ENCODE results near the gene C2orf92. TPM values are rescaled to one million over a fixed set of nuclear protein-coding genes. Genes with fewer than 3 reads are reported as not detected.

The C2orf92 gene
- total and polyA plus RNA-seq, 7 donors: 2.9 to 22.7 (median 6.0) TPM; not detected in 2

DNA sequence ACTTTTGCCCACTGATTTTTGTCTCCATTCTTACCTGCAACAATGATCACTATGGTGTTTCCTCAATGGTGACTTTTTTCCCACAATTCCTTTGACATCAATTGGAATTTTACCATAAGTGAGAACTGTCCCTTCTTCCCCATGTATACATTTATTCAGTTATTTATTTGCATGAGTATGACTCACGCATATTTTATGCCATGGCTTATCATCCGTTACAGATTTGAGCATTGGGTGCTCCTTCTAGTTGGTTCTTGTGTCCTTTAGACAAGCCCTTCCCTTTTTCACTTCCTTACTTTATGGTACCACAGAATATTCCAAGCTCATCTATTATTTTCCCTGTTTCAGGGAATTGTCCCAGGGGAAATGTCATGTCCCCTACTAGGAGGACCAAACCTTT is 16.0 kb upstream of the C2orf92 start:
- TF ChIP-seq EP300 (IDR thresholded peaks at IDR 0.05) (no peak), POLR2A (IDR thresholded peaks at IDR 0.05) (no peak), POLR2AphosphoS5 (IDR thresholded peaks at IDR 0.05) (no peak)
- TF ChIP-seq, protein P1, sequence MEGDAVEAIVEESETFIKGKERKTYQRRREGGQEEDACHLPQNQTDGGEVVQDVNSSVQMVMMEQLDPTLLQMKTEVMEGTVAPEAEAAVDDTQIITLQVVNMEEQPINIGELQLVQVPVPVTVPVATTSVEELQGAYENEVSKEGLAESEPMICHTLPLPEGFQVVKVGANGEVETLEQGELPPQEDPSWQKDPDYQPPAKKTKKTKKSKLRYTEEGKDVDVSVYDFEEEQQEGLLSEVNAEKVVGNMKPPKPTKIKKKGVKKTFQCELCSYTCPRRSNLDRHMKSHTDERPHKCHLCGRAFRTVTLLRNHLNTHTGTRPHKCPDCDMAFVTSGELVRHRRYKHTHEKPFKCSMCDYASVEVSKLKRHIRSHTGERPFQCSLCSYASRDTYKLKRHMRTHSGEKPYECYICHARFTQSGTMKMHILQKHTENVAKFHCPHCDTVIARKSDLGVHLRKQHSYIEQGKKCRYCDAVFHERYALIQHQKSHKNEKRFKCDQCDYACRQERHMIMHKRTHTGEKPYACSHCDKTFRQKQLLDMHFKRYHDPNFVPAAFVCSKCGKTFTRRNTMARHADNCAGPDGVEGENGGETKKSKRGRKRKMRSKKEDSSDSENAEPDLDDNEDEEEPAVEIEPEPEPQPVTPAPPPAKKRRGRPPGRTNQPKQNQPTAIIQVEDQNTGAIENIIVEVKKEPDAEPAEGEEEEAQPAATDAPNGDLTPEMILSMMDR (IDR thresholded peaks at IDR 0.05): no peak
- intact Hi-C loops (cut with DNase I): no loop called here
- no peak for DNase-seq
- Histone ChIP-seq H3K9me3 (no peaks in the 10 kb centered on the region), H3K27me3 (no peaks in the 10 kb centered on the region), H3K27ac (no peak overlapping the region), H3K4me3 (no peak overlapping the region), H3K36me3 (peaks cover 9 to 65% (median 26%) of the 10 kb centered on the region in 4 donors), H3K4me1 (no peaks in the 10 kb centered on the region)
- WGBS, 2 donors: 88 to 92% methylated on average over 2 of the region's 2 CpGs

DNA sequence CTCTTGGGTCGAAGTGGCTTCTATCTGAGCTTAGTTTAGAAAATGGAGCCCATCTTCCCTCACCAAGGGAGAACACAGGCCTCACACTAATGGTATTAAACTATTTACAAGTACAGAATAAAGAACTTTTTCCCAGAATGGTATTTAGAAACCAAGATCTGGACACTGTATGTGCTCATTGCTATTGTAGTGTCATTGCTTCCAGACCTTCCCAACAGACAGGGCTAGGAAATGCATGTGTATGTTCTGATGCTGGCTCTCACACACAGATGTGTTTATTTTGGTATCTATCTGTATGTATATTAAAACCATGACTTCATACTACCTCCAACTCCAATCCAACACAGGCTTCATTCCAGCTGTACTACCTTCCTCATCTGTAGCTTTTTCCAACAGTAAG is 15.6 kb upstream of the C2orf92 start:
- no peaks in the 10 kb centered on the region for H3K9me3 ChIP-seq
- 97 to 98% methylated on average over 1 of the region's 1 CpG for WGBS, 2 donors

DNA sequence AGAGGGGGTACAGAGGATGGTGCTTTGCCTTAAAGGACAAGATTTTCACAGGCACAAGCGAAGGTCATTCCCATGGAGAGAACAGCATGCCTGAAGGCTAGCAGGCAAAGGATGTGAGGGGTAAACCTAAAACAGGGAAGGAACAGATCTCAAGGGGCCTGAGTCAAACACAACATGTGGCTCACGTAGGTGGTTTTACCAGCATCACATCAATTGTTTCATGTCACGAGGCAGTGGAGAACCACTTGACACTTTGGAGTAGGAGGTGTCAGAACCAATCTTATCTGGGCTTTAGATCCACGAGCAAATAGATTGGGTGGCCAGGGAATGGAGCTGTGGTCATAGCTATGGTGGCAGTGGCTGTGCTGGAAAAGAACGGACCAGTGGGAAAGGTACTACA is 15.2 kb upstream of the C2orf92 start:
- Histone ChIP-seq H3K27ac (no peak overlapping the region), H3K27me3 (no peaks in the 10 kb centered on the region), H3K4me1 (no peaks in the 10 kb centered on the region), H3K36me3 (peaks cover 6 to 65% (median 27%) of the 10 kb centered on the region in 4 donors), H3K9me3 (no peaks in the 10 kb centered on the region), H3K4me3 (no peak overlapping the region)
- 92 to 94% methylated on average over 5 of the region's 5 CpGs for WGBS, 2 donors
- DNase-seq: no peak
- TF ChIP-seq POLR2AphosphoS5 (IDR thresholded peaks at IDR 0.05) (no peak), EP300 (IDR thresholded peaks at IDR 0.05) (no peak), POLR2A (IDR thresholded peaks at IDR 0.05) (no peak)
- TF ChIP-seq, protein P1 (IDR thresholded peaks at IDR 0.05): no peak
- intact Hi-C loops (cut with DNase I): no loop called here

More for the DNA sequence above, 15.6 kb upstream of the C2orf92 start:
- no peaks in the 10 kb centered on the region for H3K4me1 ChIP-seq
- no peak for DNase-seq
- intact Hi-C loops (cut with DNase I): no loop called here
- H3K36me3 ChIP-seq: peaks cover 9 to 65% (median 28%) of the 10 kb centered on the region in 4 donors
- no peaks in the 10 kb centered on the region for H3K27me3 ChIP-seq
- H3K27ac ChIP-seq: no peak overlapping the region
- no peak overlapping the region for H3K4me3 ChIP-seq
- TF ChIP-seq, protein P1 (IDR thresholded peaks at IDR 0.05): no peak

DNA sequence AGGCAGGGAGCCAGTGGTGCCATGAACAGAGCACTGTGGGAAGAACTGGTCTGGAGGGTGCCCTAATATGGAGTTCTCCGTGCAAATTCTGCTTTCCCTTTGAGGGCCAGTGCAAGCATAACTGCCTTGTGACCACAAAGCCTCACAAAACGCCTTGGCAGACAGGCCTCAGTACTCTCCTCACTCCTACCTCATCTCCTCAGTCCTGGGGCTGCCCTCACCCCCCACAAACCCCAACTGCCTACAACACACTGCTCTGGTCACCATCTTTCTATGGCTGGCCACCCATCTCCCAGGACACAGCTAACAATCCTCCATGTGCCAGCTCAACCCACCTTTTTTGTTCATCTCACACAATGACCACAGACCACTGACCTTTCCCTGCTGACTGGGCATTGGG is 14.7 kb upstream of the C2orf92 start:
- H3K4me1 ChIP-seq: no peaks in the 10 kb centered on the region
- H3K9me3 ChIP-seq: no peaks in the 10 kb centered on the region
- no peak overlapping the region for H3K4me3 ChIP-seq
- no peaks in the 10 kb centered on the region for H3K27me3 ChIP-seq
- no peak for DNase-seq
- WGBS, 2 donors: 87 to 97% methylated on average over 2 of the region's 2 CpGs
- H3K27ac ChIP-seq: no peak overlapping the region
- TF ChIP-seq POLR2AphosphoS5 (IDR thresholded peaks at IDR 0.05) (no peak), EP300 (IDR thresholded peaks at IDR 0.05) (no peak), POLR2A (IDR thresholded peaks at IDR 0.05) (no peak)
- TF ChIP-seq, protein P1 (IDR thresholded peaks at IDR 0.05): no peak
- H3K36me3 ChIP-seq: peaks cover 6 to 63% (median 25%) of the 10 kb centered on the region in 4 donors
- intact Hi-C loops (cut with DNase I): no loop called here

DNA sequence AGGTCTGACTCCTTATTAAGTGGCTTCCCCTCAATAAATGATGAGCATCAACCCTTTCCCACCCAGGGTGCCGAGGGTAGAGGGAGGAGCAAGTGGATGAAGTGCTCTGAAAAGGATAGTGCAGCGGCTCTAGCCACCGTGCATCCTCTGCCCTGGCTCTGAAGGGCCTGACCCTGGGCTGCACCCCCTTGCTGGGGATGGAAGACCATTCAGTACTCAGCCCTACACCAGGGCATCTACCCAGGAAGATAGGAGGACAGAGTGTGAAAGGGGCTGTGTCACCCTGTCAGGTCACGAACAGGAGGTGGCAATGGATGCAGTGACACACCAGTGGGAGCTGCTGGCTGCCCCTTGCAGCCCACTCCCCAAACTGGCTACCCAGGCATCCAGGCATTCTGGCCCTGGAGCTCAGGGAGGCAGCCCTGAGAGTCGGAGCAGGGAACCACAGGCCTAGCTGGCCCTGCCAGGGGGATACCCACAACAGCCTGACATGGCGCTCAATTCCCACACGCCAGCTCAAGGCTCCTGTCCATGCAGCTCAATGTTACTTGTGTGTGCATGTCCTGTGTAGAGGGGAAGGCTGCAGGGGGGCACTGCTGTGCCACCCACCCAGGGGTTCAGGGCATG is 13.3 kb upstream of the C2orf92 start:
- TF ChIP-seq, protein P1 (IDR thresholded peaks at IDR 0.05): no peak
- no peak for TF ChIP-seq POLR2AphosphoS5 (IDR thresholded peaks at IDR 0.05)
- TF ChIP-seq EP300 (IDR thresholded peaks at IDR 0.05): no peak
- TF ChIP-seq POLR2A (IDR thresholded peaks at IDR 0.05): no peak
- Histone ChIP-seq H3K36me3 (peaks cover 6 to 64% (median 24%) of the 10 kb centered on the region in 4 donors), H3K4me3 (no peak overlapping the region), H3K27me3 (no peaks in the 10 kb centered on the region), H3K9me3 (no peaks in the 10 kb centered on the region), H3K27ac (no peak overlapping the region), H3K4me1 (peaks cover 0 to 11% (median 7%) of the 10 kb centered on the region in 4 donors)
- intact Hi-C loops (cut with DNase I): no loop called here
- 94 to 97% methylated on average over 7 of the region's 7 CpGs for WGBS, 2 donors
- no peak for DNase-seq

Data from sigmoid colon (tissue), 7 donors.